OCI-LY1 (cell line): ENCODE data around the gene CBFA2T3.

Experiments used
- H2AFZ ChIP-seq: fragments of 200-600 bp; sonication (generic), shearing (Covaris generic); 2 replicates; pipeline ENCODE4 v1.6.0; 2014; ENCODE audit warnings: antibody characterized with exemption, mild to moderate bottlenecking, low read length
- H3F3A ChIP-seq: fragments of 200-600 bp; sonication (generic), shearing (Covaris generic); 2 replicates; pipeline ENCODE4 v1.6.0; 2014; ENCODE audit warnings: mild to moderate bottlenecking, antibody characterized with exemption, low read length, moderate library complexity; ENCODE audit not compliant: insufficient read depth
- H3K27ac ChIP-seq: fragments of 200-600 bp; sonication (generic); 2 replicates; pipeline ENCODE4 v1.5.1; 2014; ENCODE audit warnings: low read length, mixed run types, mild to moderate bottlenecking, low read depth; ENCODE audit not compliant: poor library complexity, severe bottlenecking
- H3K27me3 ChIP-seq: fragments of 200-600 bp; sonication (generic); 2 replicates; pipeline ENCODE4 v1.6.0; 2014; ENCODE audit warnings: antibody characterized with exemption, mild to moderate bottlenecking, low read length, moderate library complexity; ENCODE audit not compliant: insufficient read depth
- H3K36me3 ChIP-seq: fragments of 200-600 bp; sonication (generic); 2 replicates; pipeline ENCODE4 v1.6.1; 2014; ENCODE audit warnings: mild to moderate bottlenecking, antibody characterized with exemption, low read length, moderate library complexity, mixed read lengths; ENCODE audit not compliant: insufficient read depth
- H3K4me1 ChIP-seq: fragments of 200-600 bp; sonication (generic); 2 replicates; pipeline ENCODE4 v1.5.1; 2014; ENCODE audit warnings: mild to moderate bottlenecking, low read length, moderate library complexity; ENCODE audit not compliant: insufficient read depth, severe bottlenecking
- H3K4me2 ChIP-seq: fragments of 200-600 bp; sonication (generic), shearing (Covaris generic); 2 replicates; pipeline ENCODE4 v1.6.1; 2014; ENCODE audit warnings: low read length
- H3K4me3 ChIP-seq: fragments of 200-600 bp; sonication (generic); 2 replicates; pipeline ENCODE4 v1.5.1; 2014; ENCODE audit warnings: low read length, low read depth, mild to moderate bottlenecking, mixed read lengths; ENCODE audit not compliant: poor library complexity, severe bottlenecking
- H3K79me2 ChIP-seq: fragments of 200-600 bp; shearing (Covaris generic); 2 replicates; pipeline ENCODE4 v1.6.1; 2016; ENCODE audit warnings: mixed run types, low read length, mixed read lengths; ENCODE audit not compliant: insufficient read depth
- H3K9ac ChIP-seq: fragments of 200-600 bp; sonication (generic), shearing (Covaris generic); 2 replicates; pipeline ENCODE4 v1.6.1; 2014; ENCODE audit warnings: mild to moderate bottlenecking, low read length, mixed read lengths
- H3K9me2 ChIP-seq: fragments of 200-600 bp; sonication (generic), shearing (Covaris generic); 2 replicates; pipeline ENCODE4 v1.6.1; 2014; ENCODE audit warnings: low read depth, mild to moderate bottlenecking, low read length, mixed read lengths
- H3K9me3 ChIP-seq: fragments of 200-600 bp; shearing (Covaris generic); 2 replicates; pipeline ENCODE4 v1.6.1; 2014; ENCODE audit warnings: low read length, mixed read lengths
- H4K20me1 ChIP-seq: fragments of 200-600 bp; sonication (generic), shearing (Covaris generic); 2 replicates; pipeline ENCODE4 v1.6.0; 2016; ENCODE audit warnings: mild to moderate bottlenecking, low read length; ENCODE audit not compliant: insufficient read depth
- EZH2 ChIP-seq: fragments of 200-600 bp; sonication (generic), shearing (Covaris generic); IDR thresholded peaks from 2 replicates; pipeline ENCODE4 v1.8.0; 2017; ENCODE audit warnings: borderline replicate concordance, mixed run types, mild to moderate bottlenecking, antibody characterized with exemption, low read length, moderate library complexity, mixed read lengths
- TF ChIP-seq, protein P1 (sequence below): fragments of 200-600 bp; sonication (generic), shearing (Covaris generic); IDR thresholded peaks from 2 replicates; pipeline ENCODE4 v1.5.1; 2017; ENCODE audit warnings: mild to moderate bottlenecking, antibody characterized with exemption, low read length, moderate library complexity, mixed read lengths

The CBFA2T3 gene

DNA sequence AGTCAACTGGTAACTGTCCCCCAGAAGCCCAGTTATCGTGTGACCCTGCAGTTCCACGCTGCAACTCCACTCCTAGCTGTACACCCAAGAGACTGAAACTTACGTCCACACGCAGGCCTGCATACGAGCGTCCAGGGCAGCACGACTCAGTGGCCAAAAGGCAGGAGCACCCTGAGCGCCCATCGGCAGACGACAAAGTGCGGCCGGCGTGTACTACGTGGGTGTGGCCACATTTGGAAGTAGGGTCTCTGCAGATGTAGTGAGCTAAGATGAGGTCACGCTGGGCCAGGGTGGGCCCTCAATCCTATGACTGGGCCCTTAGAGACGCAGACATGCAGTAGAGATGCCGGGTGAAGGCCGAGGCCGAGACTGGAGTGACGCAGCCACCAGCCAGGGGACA, 133.8 kb downstream of the CBFA2T3 start:
- Histone ChIP-seq H3K36me3 (no peaks in the 10 kb centered on the region), H3K4me1 (no peaks in the 10 kb centered on the region), H4K20me1 (no peaks in the 10 kb centered on the region), H3K9ac (no peak overlapping the region), H3K4me3 (no peak overlapping the region), H3K4me2 (no peak overlapping the region), H3F3A (no peaks in the 10 kb centered on the region), H3K9me2 (no peaks in the 10 kb centered on the region), H2AFZ (no peak overlapping the region), H3K9me3 (no peaks in the 10 kb centered on the region), H3K79me2 (no peaks in the 10 kb centered on the region), H3K27me3 (no peaks in the 10 kb centered on the region), H3K27ac (no peak overlapping the region)
- TF ChIP-seq, protein P1, sequence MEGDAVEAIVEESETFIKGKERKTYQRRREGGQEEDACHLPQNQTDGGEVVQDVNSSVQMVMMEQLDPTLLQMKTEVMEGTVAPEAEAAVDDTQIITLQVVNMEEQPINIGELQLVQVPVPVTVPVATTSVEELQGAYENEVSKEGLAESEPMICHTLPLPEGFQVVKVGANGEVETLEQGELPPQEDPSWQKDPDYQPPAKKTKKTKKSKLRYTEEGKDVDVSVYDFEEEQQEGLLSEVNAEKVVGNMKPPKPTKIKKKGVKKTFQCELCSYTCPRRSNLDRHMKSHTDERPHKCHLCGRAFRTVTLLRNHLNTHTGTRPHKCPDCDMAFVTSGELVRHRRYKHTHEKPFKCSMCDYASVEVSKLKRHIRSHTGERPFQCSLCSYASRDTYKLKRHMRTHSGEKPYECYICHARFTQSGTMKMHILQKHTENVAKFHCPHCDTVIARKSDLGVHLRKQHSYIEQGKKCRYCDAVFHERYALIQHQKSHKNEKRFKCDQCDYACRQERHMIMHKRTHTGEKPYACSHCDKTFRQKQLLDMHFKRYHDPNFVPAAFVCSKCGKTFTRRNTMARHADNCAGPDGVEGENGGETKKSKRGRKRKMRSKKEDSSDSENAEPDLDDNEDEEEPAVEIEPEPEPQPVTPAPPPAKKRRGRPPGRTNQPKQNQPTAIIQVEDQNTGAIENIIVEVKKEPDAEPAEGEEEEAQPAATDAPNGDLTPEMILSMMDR: no peak
- no peak for TF ChIP-seq EZH2

DNA sequence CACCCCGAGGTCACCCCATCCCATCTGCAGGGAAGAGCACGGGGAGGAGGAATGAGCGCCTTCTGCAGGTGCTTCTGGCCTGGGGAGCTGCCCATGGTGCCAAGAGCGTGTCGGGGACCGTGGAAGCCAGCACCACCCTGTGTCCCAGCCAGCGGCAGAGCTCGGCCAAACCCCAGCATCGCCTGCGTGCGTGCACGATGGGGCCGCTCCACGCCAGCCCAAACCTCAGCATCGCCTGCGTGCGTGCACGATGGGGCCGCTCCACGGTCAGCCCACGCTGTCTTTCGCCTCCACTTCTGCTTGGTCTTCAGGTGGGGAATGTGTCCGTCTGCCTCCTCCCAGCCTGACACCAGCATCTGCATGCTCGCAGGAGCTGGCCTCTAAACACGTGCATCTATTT, 134.2 kb downstream of the CBFA2T3 start:
- Histone ChIP-seq H3K9me3 (no peaks in the 10 kb centered on the region), H3K4me1 (no peaks in the 10 kb centered on the region), H3K4me3 (no peak overlapping the region), H3K4me2 (no peak overlapping the region), H3K36me3 (no peaks in the 10 kb centered on the region), H3K79me2 (no peaks in the 10 kb centered on the region), H3K9me2 (no peaks in the 10 kb centered on the region), H3K27me3 (no peaks in the 10 kb centered on the region), H3K27ac (no peak overlapping the region), H3K9ac (no peak overlapping the region), H2AFZ (no peak overlapping the region), H3F3A (no peaks in the 10 kb centered on the region), H4K20me1 (no peaks in the 10 kb centered on the region)
- no peak for TF ChIP-seq EZH2
- TF ChIP-seq, protein P1: no peak

DNA sequence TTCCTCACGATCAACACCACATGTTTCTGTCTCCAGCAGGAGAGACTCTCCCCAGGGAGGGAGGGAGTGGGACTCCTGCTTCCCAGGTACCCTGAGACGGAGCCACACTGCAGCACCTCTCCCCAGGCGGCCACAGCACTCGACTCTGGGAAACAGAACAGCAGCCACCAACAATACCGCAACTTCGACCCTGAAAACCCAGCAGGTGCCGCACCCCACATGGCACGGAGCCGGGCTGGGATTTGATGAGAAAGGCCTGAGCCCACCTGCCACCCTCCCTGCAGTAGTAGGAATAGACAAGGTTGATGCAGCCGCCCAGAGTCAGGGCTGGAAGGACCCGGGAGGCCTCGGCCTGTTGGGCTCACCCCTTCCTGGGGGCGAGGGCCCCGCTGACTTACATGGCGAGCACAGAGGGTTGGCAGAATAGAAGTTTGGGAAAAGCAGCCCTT, 134.7 kb downstream of the CBFA2T3 start:
- no peak for TF ChIP-seq EZH2
- TF ChIP-seq, protein P1: no peak
- H3K4me3 ChIP-seq: no peak overlapping the region
- no peaks in the 10 kb centered on the region for H3K79me2 ChIP-seq
- no peaks in the 10 kb centered on the region for H4K20me1 ChIP-seq
- H3K9ac ChIP-seq: no peak overlapping the region
- no peaks in the 10 kb centered on the region for H3K9me3 ChIP-seq
- no peak overlapping the region for H2AFZ ChIP-seq
- no peaks in the 10 kb centered on the region for H3K4me1 ChIP-seq
- no peaks in the 10 kb centered on the region for H3F3A ChIP-seq
- H3K9me2 ChIP-seq: no peaks in the 10 kb centered on the region
- no peak overlapping the region for H3K27ac ChIP-seq
- no peaks in the 10 kb centered on the region for H3K27me3 ChIP-seq
- no peaks in the 10 kb centered on the region for H3K36me3 ChIP-seq
- H3K4me2 ChIP-seq: no peak overlapping the region
